Naive B cell (primary cell): ENCODE results near the gene PGGHG. TPM values are rescaled to one million over a fixed set of nuclear protein-coding genes. Genes with fewer than 3 reads are reported as not detected.
"Not testable (repeated sequence)": the region's sequence is repeated elsewhere in the genome, so short reads cannot be mapped to it uniquely, and the experiment has no call there.

Source experiments
- ATAC-seq, 2 donors: fragments of 150-1000 bp; cut with Tn5 transposase; 2 replicates each; pipeline ENCODE4 v1.10.0; 2021; ENCODE audit warnings: low read depth in 2 of 2, mild to moderate bottlenecking in 2 of 2, moderate library complexity in 2 of 2
- DNase-seq: peaks from one replicate; pipeline ENCODE4 v3.0.0; 2022
- H3K27ac Mint-ChIP-seq, 6 donors: one replicate each; pipeline ENCODE4 v1.8.0; 2020 to 2022; ENCODE audit warnings: mild to moderate bottlenecking in 6 of 6, mixed read lengths in 6 of 6, moderate library complexity in 5 of 6, inconsistent platforms in 2 of 6
- H3K27me3 Mint-ChIP-seq, 3 donors: one replicate each; pipeline ENCODE4 v1.8.0; 2021 to 2022; ENCODE audit warnings: mixed read lengths in 3 of 3, mild to moderate bottlenecking in 1 of 3
- H3K36me3 Mint-ChIP-seq, 2 donors: one replicate each; pipeline ENCODE4 v1.8.0; 2020 to 2022; ENCODE audit warnings: mixed read lengths in 2 of 2, inconsistent platforms in 1 of 2, mild to moderate bottlenecking in 1 of 2
- H3K4me1 Mint-ChIP-seq, 3 donors: one replicate each; pipeline ENCODE4 v1.8.0; 2020 to 2022; ENCODE audit warnings: mixed read lengths in 3 of 3, inconsistent platforms in 1 of 3, mild to moderate bottlenecking in 1 of 3, moderate library complexity in 1 of 3
- H3K4me3 Mint-ChIP-seq, 8 donors: one replicate each; pipeline ENCODE4 v1.8.0; 2020 to 2022; ENCODE audit warnings: mild to moderate bottlenecking in 8 of 8, mixed read lengths in 8 of 8, moderate library complexity in 8 of 8, inconsistent platforms in 2 of 8
- H3K9me3 Mint-ChIP-seq, 7 donors: one replicate each; pipeline ENCODE4 v1.8.0; 2020 to 2022; ENCODE audit warnings: mixed read lengths in 7 of 7, mild to moderate bottlenecking in 5 of 7, inconsistent platforms in 2 of 7, moderate library complexity in 1 of 7
- polyA plus RNA-seq, 6 donors: library from polyadenylated mRNA; unstranded; fragments of 300-500 nt; fragmentation: Illumina TruSeq; gene quantifications; one replicate each; pipeline ENCODE4 v1.2.3, GENCODE V29; 2021; ENCODE audit warnings: low read depth in 6 of 6

The PGGHG gene
- polyA plus RNA-seq, 6 donors from 2014 or later = 3.4 to 8.3 (median 4.3) TPM

GRCh38 chr11:284105-285020 is 4.6 kb upstream of the PGGHG start:
- Mint-ChIP-seq H3K27ac (no peak overlapping the region), H3K27me3 (peaks cover 16 to 70% (median 32%) of the 10 kb centered on the region in 3 donors), H3K36me3 (no peaks in the 10 kb centered on the region), H3K9me3 (peaks cover 0 to 2% (median 0%) of the 10 kb centered on the region in 7 donors), H3K4me1 (peaks cover 35 to 44% (median 41%) of the 10 kb centered on the region in 3 donors), H3K4me3 (no peak overlapping the region)
- DNase-seq (no peak), ATAC-seq (no peak)

DNA sequence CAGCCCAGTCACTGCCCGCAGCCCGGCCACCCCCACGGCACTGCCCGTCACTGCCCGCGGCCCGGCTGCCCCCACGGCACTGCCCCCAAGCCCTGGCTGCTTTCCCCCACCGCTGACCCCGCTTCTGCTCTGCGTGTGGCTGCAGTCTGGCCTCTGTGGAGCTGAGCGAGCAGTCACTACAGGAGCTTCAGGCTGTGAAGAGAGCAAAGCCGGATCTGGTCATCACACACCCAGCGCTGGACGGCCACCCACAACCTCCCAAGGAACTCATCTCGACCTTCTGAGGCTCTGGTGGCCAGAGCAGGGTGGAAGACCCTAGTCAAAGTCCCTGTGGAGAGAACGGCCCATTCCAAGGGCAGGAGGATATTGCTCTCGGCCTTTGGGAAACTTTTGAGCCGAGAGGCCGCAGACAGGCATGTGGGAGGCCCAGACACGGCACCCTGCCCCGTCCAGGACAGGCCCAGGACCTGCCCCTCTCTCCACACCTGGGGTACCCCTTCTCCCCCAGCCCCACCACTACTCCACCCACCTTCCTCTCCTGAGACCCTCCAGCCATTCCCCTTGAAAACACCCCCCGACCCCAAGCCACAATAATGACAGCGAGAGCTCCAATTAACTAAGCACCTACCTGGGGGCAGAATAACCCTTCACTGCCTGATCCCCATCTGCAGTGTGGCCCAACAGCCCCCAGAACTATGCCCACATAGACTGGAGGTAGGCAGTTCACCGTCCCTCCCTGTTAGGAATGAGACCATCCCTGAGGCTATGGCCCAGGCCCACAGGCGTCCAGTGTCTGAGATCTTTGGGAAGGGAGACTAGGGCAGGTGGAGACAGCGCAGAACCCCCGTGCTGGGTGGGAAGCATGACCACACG is 3.7 kb upstream of the PGGHG start:
- Mint-ChIP-seq H3K27ac (peak overlapping the region in 3 of 6 donors; percentile 32 to 82 (median 33)), H3K36me3 (no peaks in the 10 kb centered on the region), H3K27me3 (peaks cover 16 to 65% (median 32%) of the 10 kb centered on the region in 3 donors), H3K4me3 (peak overlapping the region in 1 of 8 donors; percentile 58), H3K4me1 (peaks cover 37 to 47% (median 45%) of the 10 kb centered on the region in 3 donors), H3K9me3 (no peaks in the 10 kb centered on the region)
- ATAC-seq (no peak), DNase-seq (no peak)

DNA sequence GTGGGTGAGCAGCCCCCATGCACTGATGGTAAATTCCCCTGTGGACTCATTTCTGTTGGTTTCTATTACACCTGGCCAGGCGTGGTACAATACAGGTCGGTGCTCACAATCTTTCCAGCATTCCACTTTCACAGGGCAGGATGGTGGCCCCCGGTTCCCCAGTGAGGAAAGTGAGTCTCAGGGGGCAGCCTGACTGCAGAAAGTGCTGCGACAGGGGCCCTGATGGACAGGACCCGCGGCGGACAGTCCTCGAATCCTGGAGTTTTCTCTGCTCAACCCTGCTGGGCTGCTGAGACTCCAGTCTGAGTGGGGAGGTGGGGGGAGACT is 3.1 kb upstream of the PGGHG start:
- Mint-ChIP-seq H3K36me3 (peaks cover 0 to 2% of the 10 kb centered on the region in 2 donors), H3K27ac (no peak overlapping the region), H3K27me3 (peaks cover 16 to 62% (median 32%) of the 10 kb centered on the region in 3 donors), H3K4me1 (peaks cover 35 to 45% (median 43%) of the 10 kb centered on the region in 3 donors), H3K4me3 (peak overlapping the region in 1 of 8 donors; percentile 75), H3K9me3 (no peaks in the 10 kb centered on the region)
- ATAC-seq (no peak), DNase-seq (no peak)

DNA sequence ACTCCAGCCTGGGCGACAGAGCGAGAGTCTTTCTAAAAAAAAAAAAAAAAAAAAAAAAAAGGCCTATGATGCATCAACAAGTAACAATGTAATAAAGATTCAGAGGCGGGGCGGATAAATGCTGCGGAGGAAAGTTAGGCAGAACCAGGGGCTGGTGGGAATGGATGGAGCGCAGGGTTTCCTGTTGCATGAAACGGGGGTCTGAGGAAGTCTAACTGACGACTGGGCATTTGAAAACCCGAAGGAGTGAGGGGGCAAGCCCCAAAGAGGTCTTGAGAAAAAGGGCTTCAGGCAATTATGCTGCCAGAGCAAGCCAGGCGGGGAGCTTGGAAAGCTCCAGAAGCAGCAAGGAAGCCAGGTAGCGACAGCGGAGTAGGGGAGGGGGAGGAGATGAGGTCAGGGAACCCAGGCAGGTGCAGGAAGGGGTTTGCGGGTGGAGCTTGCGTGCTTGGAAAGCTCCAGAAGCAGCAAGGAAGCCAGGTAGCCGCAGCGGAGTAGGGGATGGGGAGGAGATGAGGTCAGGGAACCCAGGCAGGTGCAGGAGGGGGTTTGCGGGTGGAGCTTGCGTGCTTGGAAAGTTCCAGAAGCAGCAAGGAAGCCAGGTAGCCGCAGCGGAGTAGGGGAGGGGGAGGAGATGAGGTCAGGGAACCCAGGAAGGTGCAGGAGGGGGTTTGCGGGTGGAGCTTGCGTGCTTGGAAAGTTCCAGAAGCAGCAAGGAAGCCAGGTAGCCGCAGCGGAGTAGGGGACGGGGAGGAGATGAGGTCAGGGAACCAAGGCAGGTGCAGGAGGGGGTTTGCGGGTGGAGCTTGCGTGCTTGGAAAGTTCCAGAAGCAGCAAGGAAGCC is 1.7 kb upstream of the PGGHG start:
- not testable (repeated sequence) for H3K36me3 Mint-ChIP-seq, H3K9me3 Mint-ChIP-seq, DNase-seq, ATAC-seq
- H3K27me3 Mint-ChIP-seq = peaks cover 11 to 49% (median 24%) of the 10 kb centered on the region in 3 donors
- peak overlapping the region in 3 of 6 donors; percentile 3 to 90 (median 88) for H3K27ac Mint-ChIP-seq
- peak overlapping the region; percentile 79 to 93 (median 86) for H3K4me3 Mint-ChIP-seq
- peaks cover 21 to 36% (median 32%) of the 10 kb centered on the region in 3 donors for H3K4me1 Mint-ChIP-seq

- Mint-ChIP-seq H3K4me1 (peaks cover 15 to 28% (median 27%) of the 10 kb centered on the region in 3 donors), H3K4me3 (peak overlapping the region; percentile 84 to 93 (median 88)), H3K27ac (peak overlapping the region in 5 of 6 donors; percentile 63 to 95 (median 86)), H3K36me3 (peaks cover 0 to 10% of the 10 kb centered on the region in 2 donors), H3K9me3 (no peaks in the 10 kb centered on the region), H3K27me3 (peaks cover 11 to 41% (median 17%) of the 10 kb centered on the region in 3 donors)
- DNase-seq (no peak), ATAC-seq (peak in 1 of 2 donors; percentile 4)
Observed at GRCh38 chr11:287821-288477, 977 bp upstream of the PGGHG start.

- peaks cover 0 to 10% of the 10 kb centered on the region in 2 donors for H3K36me3 Mint-ChIP-seq
- ATAC-seq (peak; percentile 50 to 56), DNase-seq (no peak)
- peaks cover 15 to 27% (median 27%) of the 10 kb centered on the region in 3 donors for H3K4me1 Mint-ChIP-seq
- peaks cover 5 to 30% (median 15%) of the 10 kb centered on the region in 3 donors for H3K27me3 Mint-ChIP-seq
- H3K9me3 Mint-ChIP-seq = no peaks in the 10 kb centered on the region
- H3K27ac Mint-ChIP-seq = peak overlapping the region in 5 of 6 donors; percentile 53 to 88 (median 79)
- peak overlapping the region; percentile 76 to 91 (median 84) for H3K4me3 Mint-ChIP-seq
Observed at GRCh38 chr11:289398-289711, 429 bp downstream of the PGGHG start.

DNA sequence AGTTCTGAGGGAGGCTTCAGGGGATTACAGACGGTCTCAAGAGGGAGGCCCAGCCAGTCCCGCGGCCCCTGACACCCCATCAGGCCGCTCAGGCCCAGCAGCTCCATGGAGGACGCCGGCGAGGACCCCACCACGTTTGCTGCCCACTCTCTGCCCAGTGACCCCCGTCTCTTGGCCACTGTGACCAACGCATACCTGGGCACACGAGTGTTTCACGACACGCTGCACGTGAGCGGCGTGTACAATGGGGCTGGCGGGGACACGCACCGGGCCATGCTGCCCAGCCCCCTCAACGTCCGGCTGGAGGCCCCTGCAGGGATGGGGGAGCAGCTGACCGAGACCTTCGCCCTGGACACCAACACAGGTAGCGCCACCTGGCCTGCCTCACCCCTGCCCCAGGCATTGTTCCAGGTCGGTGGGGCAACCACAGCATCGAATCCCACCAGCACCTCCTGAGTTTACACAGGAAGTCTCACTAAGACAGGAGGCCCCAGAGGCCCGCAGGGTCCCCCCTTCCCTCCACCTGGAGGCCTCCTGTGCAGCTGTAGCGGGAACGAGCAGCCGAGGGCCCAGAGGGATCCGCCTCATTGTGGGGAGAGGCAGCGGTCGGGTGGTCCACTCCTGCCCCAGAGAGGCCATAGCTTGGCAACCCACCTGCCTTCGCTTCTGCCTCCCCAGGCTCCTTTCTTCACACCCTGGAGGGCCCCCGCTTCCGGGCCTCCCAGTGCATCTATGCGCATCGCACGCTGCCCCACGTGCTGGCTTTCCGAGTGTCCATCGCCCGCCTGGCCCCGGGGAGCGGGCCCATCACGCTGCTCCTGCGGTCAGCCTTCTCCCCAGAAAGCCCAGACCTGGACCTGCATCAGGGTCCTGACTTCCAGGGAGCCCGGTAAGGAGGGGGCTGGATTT is 1.0 kb downstream of the PGGHG start:
- no peaks in the 10 kb centered on the region for H3K9me3 Mint-ChIP-seq
- H3K36me3 Mint-ChIP-seq = peaks cover 0 to 10% of the 10 kb centered on the region in 2 donors
- ATAC-seq (no peak), DNase-seq (no peak)
- peak overlapping the region; percentile 53 to 88 (median 78) for H3K27ac Mint-ChIP-seq
- peak overlapping the region; percentile 76 to 91 (median 84) for H3K4me3 Mint-ChIP-seq
- peaks cover 15 to 27% (median 27%) of the 10 kb centered on the region in 3 donors for H3K4me1 Mint-ChIP-seq
- H3K27me3 Mint-ChIP-seq = peaks cover 5 to 27% (median 14%) of the 10 kb centered on the region in 3 donors

DNA sequence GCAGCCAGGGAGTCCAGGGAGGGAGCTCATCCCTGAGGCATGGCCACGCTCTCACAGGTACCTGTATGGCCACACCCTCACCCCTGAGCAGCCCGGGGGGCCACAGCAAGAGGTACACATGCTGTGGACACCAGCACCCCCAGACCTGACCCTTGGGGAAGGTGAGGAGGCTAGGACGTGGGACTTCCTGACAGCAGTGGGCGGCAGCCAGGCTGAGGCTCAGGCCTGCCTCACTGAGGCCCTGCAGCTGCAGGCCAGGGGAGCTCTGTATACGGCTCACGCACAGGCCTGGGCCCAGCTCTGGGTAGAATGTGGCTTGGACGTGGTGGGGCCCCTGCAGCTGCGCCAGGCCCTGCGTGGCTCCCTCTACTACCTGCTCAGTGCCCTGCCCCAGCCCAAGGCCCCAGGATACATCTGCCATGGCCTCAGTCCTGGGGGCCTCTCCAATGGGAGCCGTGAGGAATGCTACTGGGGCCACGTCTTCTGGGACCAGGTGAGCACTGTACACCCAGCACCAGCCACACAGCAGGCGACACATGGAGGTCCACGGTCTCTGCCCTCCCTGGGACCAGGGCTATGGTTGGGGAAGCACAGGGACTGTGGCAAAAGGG is 1.8 kb downstream of the PGGHG start:
- H3K27ac Mint-ChIP-seq = peak overlapping the region in 4 of 6 donors; percentile 49 to 83 (median 74)
- peaks cover 0 to 10% of the 10 kb centered on the region in 2 donors for H3K36me3 Mint-ChIP-seq
- ATAC-seq (no peak), DNase-seq (no peak)
- H3K9me3 Mint-ChIP-seq = no peaks in the 10 kb centered on the region
- H3K4me1 Mint-ChIP-seq = peaks cover 15 to 27% (median 27%) of the 10 kb centered on the region in 3 donors
- peak overlapping the region; percentile 33 to 89 (median 78) for H3K4me3 Mint-ChIP-seq
- H3K27me3 Mint-ChIP-seq = peaks cover 2 to 20% (median 8%) of the 10 kb centered on the region in 3 donors

DNA sequence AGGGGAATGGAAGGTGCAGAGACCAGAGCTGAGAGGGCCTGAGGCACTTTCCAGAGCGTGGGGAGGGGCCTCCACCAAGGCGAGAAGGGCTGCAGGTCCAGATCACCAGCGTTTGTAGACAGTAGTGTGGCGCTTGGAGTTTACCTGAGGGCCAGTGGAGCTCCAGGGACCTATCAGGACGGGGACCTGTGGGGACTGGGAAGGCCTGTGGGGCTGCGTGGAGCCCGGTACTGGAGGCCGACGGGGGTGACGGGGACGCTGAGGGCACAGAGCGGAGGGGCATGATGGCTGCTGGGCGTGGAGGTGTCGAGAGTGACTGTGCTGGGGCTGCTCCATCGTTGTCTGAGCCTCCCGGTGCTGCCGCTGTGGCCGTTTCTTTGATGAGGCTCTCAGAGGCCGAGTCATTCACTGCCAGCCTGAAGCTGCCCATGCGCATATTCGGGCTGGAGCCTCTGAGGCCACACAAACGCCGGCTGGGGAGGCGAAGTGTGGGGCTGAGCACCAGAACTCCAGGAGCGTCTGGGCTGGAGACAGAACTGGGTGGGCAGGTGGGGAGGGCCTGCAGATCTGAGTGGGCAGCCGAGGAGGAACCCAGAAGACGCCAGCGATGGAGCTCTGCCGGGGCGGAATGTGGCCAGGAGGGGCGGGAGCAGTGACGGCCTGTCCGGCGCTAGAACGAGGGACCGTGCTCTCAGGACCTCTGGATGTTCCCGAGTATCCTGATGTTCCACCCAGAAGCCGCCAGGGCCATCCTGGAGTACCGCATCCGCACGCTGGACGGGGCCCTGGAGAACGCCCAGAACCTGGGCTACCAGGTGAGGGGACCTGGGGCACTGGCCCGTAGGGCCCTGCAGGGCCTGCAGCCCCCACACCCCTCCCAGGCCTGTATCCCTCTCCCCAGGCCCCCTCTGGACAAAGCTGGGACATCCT is 2.6 kb downstream of the PGGHG start:
- Mint-ChIP-seq H3K9me3 (no peaks in the 10 kb centered on the region), H3K4me3 (peak overlapping the region in 5 of 8 donors; percentile 10 to 76 (median 32)), H3K27ac (peak overlapping the region in 1 of 6 donors; percentile 49), H3K4me1 (peaks cover 15 to 27% (median 27%) of the 10 kb centered on the region in 3 donors), H3K27me3 (peaks cover 0 to 15% (median 8%) of the 10 kb centered on the region in 3 donors), H3K36me3 (peaks cover 0 to 10% of the 10 kb centered on the region in 2 donors)
- DNase-seq (no peak), ATAC-seq (no peak)
